Measurements from ENCODE around the gene TSPAN9. TPM values are rescaled to one million over a fixed set of nuclear protein-coding genes. Genes with fewer than 3 reads are reported as not detected.

Gene TSPAN9
- total and polyA plus RNA-seq, 2 of the 4 experiments (the other 2 are of a cell fraction) = 17.7 to 39.1 TPM

GRCh38 chr12:3207175-3207574 lies 130.0 kb downstream of the TSPAN9 start:
- POLR2A ChIA-PET (ENCODE audit: unreplicated experiment) = no interaction called here
- Histone ChIP-seq H3K56ac (ENCODE audit: extremely low read depth, insufficient read depth, low read length) (no peak overlapping the region), H2AK5ac (ENCODE audit: low read depth, low read length) (no peak overlapping the region), H3K9me1 (ENCODE audit: insufficient read depth, low read length) (no peaks in the 10 kb centered on the region; the same call in 1 of the 2 replicates), H3K4me3 (ENCODE audit: insufficient read depth, low read depth, low read length) (no peak overlapping the region), H3K4ac (ENCODE audit: low read depth, low read length) (no peak overlapping the region), H2BK20ac (ENCODE audit: low read depth, low read length) (no peak overlapping the region), H2AFZ (replicated peaks; ENCODE audit: low read length, poor library complexity) (no peak overlapping the region), H3K23ac (ENCODE audit: low read depth, low read length) (no peak overlapping the region), H4K5ac (ENCODE audit: low read depth, low read length) (no peak overlapping the region), H3K18ac (ENCODE audit: low read depth, low read length) (no peak overlapping the region), H2BK5ac (ENCODE audit: low read depth, low read length, poor library complexity, severe bottlenecking) (no peak overlapping the region), H3K36me3 (ENCODE audit: control insufficient read depth, insufficient read depth, low read length) (no peaks in the 10 kb centered on the region), H3K9ac (ENCODE audit: low read depth, low read length) (no peak overlapping the region), H3K4me1 (ENCODE audit: control insufficient read depth, insufficient read depth, low read length) (peaks cover 5% of the 10 kb centered on the region), H2AK9ac (replicated peaks; ENCODE audit: low read depth, low read length, poor library complexity) (no peak overlapping the region), H2BK120ac (ENCODE audit: low read depth, low read length) (no peak overlapping the region), H4K20me1 (ENCODE audit: insufficient read depth, low read length) (peaks cover 6% of the 10 kb centered on the region), H3K4me2 (ENCODE audit: low read depth, low read length) (no peak overlapping the region), H3K9me3 (ENCODE audit: control insufficient read depth, insufficient read depth, low read length) (no peaks in the 10 kb centered on the region), H3K14ac (replicated peaks; ENCODE audit: low read depth, low read length) (no peak overlapping the region), H3K27ac (ENCODE audit: insufficient read depth, low read length) (no peak overlapping the region), H3K79me1 (ENCODE audit: low read depth in 1 of 2, low read length in 2 of 2) (peaks cover 0 to 3% of the 10 kb centered on the region in 2 experiments; a peak in 1 of 4 replicates), H2BK15ac (ENCODE audit: low read depth, low read length) (no peak overlapping the region), H4K8ac (ENCODE audit: low read depth in 2 of 2, low read length in 2 of 2) (no peak overlapping the region), H4K91ac (ENCODE audit: insufficient read depth, low read depth, low read length) (no peak overlapping the region), H3K27me3 (ENCODE audit: control insufficient read depth, insufficient read depth, low read length) (peaks cover 2% of the 10 kb centered on the region; the same call in 1 of the 2 replicates)
- DNase-seq (no peak), ATAC-seq (ENCODE audit: low read depth) (no peak)
- BruUV-seq (replicated peaks) = no TSS peak
- CTCF ChIA-PET = interaction anchor here (1.1 kb wide), 1 partner anchor 68 kb away, joined by 3 read pairs; no protein-coding TSS in a partner anchor
- TF ChIP-seq MAFK (IDR thresholded peaks at IDR 0.05; ENCODE audit: low read depth, low read length) (no peak), POLR2A (IDR thresholded peaks at IDR 0.05; ENCODE audit: low read depth, low read length) (no peak), SMC3 (IDR thresholded peaks at IDR 0.05; ENCODE audit: low read depth, low read length) (no peak), RFX5 (IDR thresholded peaks at IDR 0.05; ENCODE audit: low read depth, low read length) (no peak), FOS (IDR thresholded peaks at IDR 0.05; ENCODE audit: low read depth, low read length) (no peak), MXI1 (IDR thresholded peaks at IDR 0.05; ENCODE audit: borderline replicate concordance, low read depth, low read length) (no peak), RAD21 (IDR thresholded peaks at IDR 0.05; ENCODE audit: low read length) (no peak), CEBPB (IDR thresholded peaks at IDR 0.05; ENCODE audit: low read depth, low read length) (no peak), USF2 (IDR thresholded peaks at IDR 0.05; ENCODE audit: low read depth, low read length) (no peak), MAZ (IDR thresholded peaks at IDR 0.05; ENCODE audit: borderline replicate concordance, low read depth, low read length) (no peak)
- dilution Hi-C loops (cut with HindIII; ENCODE audit: low sequenced_read_pairs, unreplicated experiment) = no loop called here
- in situ Hi-C loops (cut with MboI; ENCODE audit: low sequenced_read_pairs) = loop anchor here (5.0 kb wide), 1 partner anchor 70 kb away; no protein-coding TSS in a partner anchor
- WGBS, 2 experiments (ENCODE audit: extremely low coverage in 2 of 2, insufficient read length in 1 of 2) = 57% methylated on average over 4 of the region's 7 CpGs; no CpG with 5 or more reads in 1 of the 2 experiments
- intact Hi-C loops (cut with micrococcal nuclease) = no loop called here
